H1 (cell line): ENCODE data around the gene GTPBP1. TPM values are rescaled to one million over a fixed set of nuclear protein-coding genes. Genes with fewer than 3 reads are reported as not detected.

Source experiments
- CTCF ChIA-PET: fragments of 300-600 bp; sonication (Branson Sonifier 250); formaldehyde crosslinking; loops from one replicate; lab custom pipeline; 2021; ENCODE audit not compliant: partially characterized antibody; lab: Charles Lee
- POLR2A ChIA-PET: fragments of 300-600 bp; sonication (Branson Sonifier 250); formaldehyde crosslinking; loops from one replicate; lab custom pipeline; 2021; ENCODE audit warnings: inconsistent platforms; ENCODE audit not compliant: partially characterized antibody; lab: Charles Lee
- DNase-seq, 2 experiments: peaks; one replicate each; pipeline versions ENCODE4 v3.0.0 to v3.0.0-alpha.2; 2010 to 2022; ENCODE audit warnings: low spot score in 2 of 2, low read depth in 1 of 2, mixed read lengths in 1 of 2
- FAIRE-seq: peaks from 2 replicates; lab custom pipeline; 2011; peaks lifted over from hg19 to GRCh38; lab: Jason Lieb, UNC
- H2AFZ ChIP-seq: 2 replicates; pipeline ENCODE4 v1.8.1; 2012; ENCODE audit warnings: low read length, inconsistent platforms
- H2AK5ac ChIP-seq: 2 replicates; pipeline ENCODE4 v1.6.1; 2013; ENCODE audit warnings: low read depth, low read length
- H2BK120ac ChIP-seq: replicated peaks from 2 replicates; pipeline ENCODE3; 2013; ENCODE audit warnings: low read depth, low read length, inconsistent platforms
- H2BK12ac ChIP-seq: 2 replicates; pipeline ENCODE4 v1.6.1; 2013; ENCODE audit warnings: low read depth, low read length
- H2BK15ac ChIP-seq: 2 replicates; pipeline ENCODE4 v1.6.1; 2013; ENCODE audit warnings: low read length
- H2BK20ac ChIP-seq: 2 replicates; pipeline ENCODE4 v1.6.1; 2013; ENCODE audit warnings: low read length
- H2BK5ac ChIP-seq: 2 replicates; pipeline ENCODE4 v1.6.1; 2013; ENCODE audit warnings: low read depth, low read length
- H3K14ac ChIP-seq: 2 replicates; pipeline ENCODE4 v1.6.1; 2013; ENCODE audit warnings: inconsistent platforms; ENCODE audit not compliant: insufficient read length
- H3K18ac ChIP-seq: 2 replicates; pipeline ENCODE4 v1.6.1; 2013; ENCODE audit warnings: low read length; ENCODE audit errors: extremely low read depth
- H3K23ac ChIP-seq: 2 replicates; pipeline ENCODE4 v1.6.1; 2013; ENCODE audit warnings: inconsistent platforms; ENCODE audit not compliant: insufficient read length
- H3K23me2 ChIP-seq: 2 replicates; pipeline ENCODE4 v1.6.1; 2013; ENCODE audit warnings: low read depth, low read length
- H3K27ac ChIP-seq: 2 replicates; pipeline ENCODE4 v1.6.1; 2011; ENCODE audit warnings: low read depth, low read length, inconsistent platforms
- H3K27me3 ChIP-seq, 4 experiments: replicated peaks in 1 of 4; 1 replicate in 1 of 4; 2 replicates in 3 of 4; pipeline versions ENCODE4 v1.6.1 to v1.8.1; 2011 to 2013; ENCODE audit warnings: low read length in 3 of 4, mild to moderate bottlenecking in 3 of 4, inconsistent platforms in 2 of 4, mixed read lengths in 2 of 4, moderate library complexity in 1 of 4; ENCODE audit not compliant: control insufficient read depth in 3 of 4, insufficient read depth in 3 of 4; ENCODE audit errors: extremely low read depth in 1 of 4
- H3K36me3 ChIP-seq, 4 experiments: 2 replicates each; pipeline versions ENCODE4 v1.6.1 to v1.8.1; 2011 to 2013; ENCODE audit warnings: mild to moderate bottlenecking in 4 of 4, low read length in 3 of 4, moderate library complexity in 2 of 4, control low read depth in 1 of 4, inconsistent platforms in 1 of 4; ENCODE audit not compliant: insufficient read depth in 4 of 4, control insufficient read depth in 2 of 4
- H3K4ac ChIP-seq: replicated peaks from 2 replicates; pipeline ENCODE3; 2013; ENCODE audit warnings: low read length, low read depth, mixed read lengths, inconsistent platforms; ENCODE audit not compliant: insufficient read length
- H3K4me1 ChIP-seq, 4 experiments: replicated peaks in 1 of 4; 1 replicate in 1 of 4; 2 replicates in 3 of 4; pipeline versions ENCODE4 v1.6.1 to v1.8.1; 2011 to 2013; ENCODE audit warnings: low read length in 3 of 4, inconsistent platforms in 2 of 4, mixed read lengths in 1 of 4; ENCODE audit not compliant: insufficient read depth in 4 of 4, control insufficient read depth in 3 of 4
- H3K4me2 ChIP-seq, 2 experiments: 2 replicates each; pipeline versions ENCODE4 v1.6.1 to v1.8.1; 2011 to 2013; ENCODE audit warnings: low read depth in 2 of 2, low read length in 2 of 2, control low read depth in 1 of 2, inconsistent platforms in 1 of 2, mild to moderate bottlenecking in 1 of 2; ENCODE audit not compliant: insufficient read depth in 1 of 2
- H3K4me3 ChIP-seq, 4 experiments: fragments of 200-600, 300-600 bp in 1 of 4; sonication (generic), shearing (Covaris generic), sonication (Bioruptor Twin) in 1 of 4; 2 replicates each; pipeline versions ENCODE4 v1.5.1 to v1.8.1; 2011 to 2016; ENCODE audit warnings: low read length in 4 of 4, low read depth in 3 of 4, control low read depth in 2 of 4, inconsistent platforms in 2 of 4, mild to moderate bottlenecking in 2 of 4, mixed read lengths in 1 of 4, moderate library complexity in 1 of 4; ENCODE audit not compliant: insufficient read depth in 2 of 4; ENCODE audit errors: extremely low read depth in 1 of 4
- H3K56ac ChIP-seq: replicated peaks from 2 replicates; pipeline ENCODE3; 2013; ENCODE audit warnings: low read depth, mild to moderate bottlenecking, mixed read lengths, low read length, inconsistent platforms; ENCODE audit not compliant: insufficient read length
- H3K79me1 ChIP-seq: 2 replicates; pipeline ENCODE4 v1.6.1; 2013; ENCODE audit warnings: low read depth, low read length, control low read depth
- H3K79me2 ChIP-seq, 2 experiments: 2 replicates each; pipeline versions ENCODE4 v1.6.1 to v1.8.1; 2012 to 2013; ENCODE audit warnings: low read length in 2 of 2, mild to moderate bottlenecking in 2 of 2, inconsistent platforms in 1 of 2; ENCODE audit not compliant: insufficient read depth in 2 of 2, control insufficient read depth in 1 of 2
- H3K9ac ChIP-seq, 4 experiments: replicated peaks in 1 of 4; 1 replicate in 1 of 4; 2 replicates in 3 of 4; pipeline versions ENCODE4 v1.6.1 to v1.8.1; 2011 to 2013; ENCODE audit warnings: low read depth in 3 of 4, low read length in 3 of 4, control low read depth in 2 of 4, mild to moderate bottlenecking in 2 of 4, moderate library complexity in 2 of 4, inconsistent platforms in 1 of 4; ENCODE audit errors: extremely low read depth in 1 of 4
- H3K9me3 ChIP-seq, 2 experiments: 2 replicates each; pipeline versions ENCODE4 v1.6.1 to v1.8.1; 2012 to 2013; ENCODE audit warnings: mild to moderate bottlenecking in 2 of 2, moderate library complexity in 2 of 2, control low read depth in 1 of 2, inconsistent platforms in 1 of 2, low read depth in 1 of 2, low read length in 1 of 2, mixed read lengths in 1 of 2; ENCODE audit not compliant: insufficient read depth in 2 of 2
- H4K20me1 ChIP-seq, 2 experiments: replicated peaks in 1 of 2; 2 replicates each; pipeline versions ENCODE3 to v1.8.1; 2011 to 2013; ENCODE audit warnings: inconsistent platforms in 2 of 2, low read length in 2 of 2, mild to moderate bottlenecking in 1 of 2; ENCODE audit not compliant: insufficient read depth in 2 of 2, control insufficient read depth in 1 of 2
- H4K5ac ChIP-seq: 2 replicates; pipeline ENCODE4 v1.6.1; 2013; ENCODE audit warnings: low read length, low read depth, mixed read lengths, inconsistent platforms; ENCODE audit not compliant: insufficient read length
- H4K8ac ChIP-seq: 2 replicates; pipeline ENCODE4 v1.8.0; 2013; ENCODE audit warnings: mild to moderate bottlenecking, moderate library complexity, low read length, inconsistent platforms; ENCODE audit not compliant: insufficient read depth; ENCODE audit errors: extremely low read depth
- H4K91ac ChIP-seq: replicated peaks from 2 replicates; pipeline ENCODE3; 2013; ENCODE audit warnings: low read length, mixed read lengths, inconsistent platforms; ENCODE audit not compliant: insufficient read length
- CHD1 ChIP-seq: IDR thresholded peaks from 2 replicates; pipeline ENCODE4 v1.6.1; 2012; ENCODE audit warnings: low read depth, low read length, improper control_type of control experiment
- SAP30 ChIP-seq: fragments of 300-600 bp; sonication (generic); IDR thresholded peaks from 2 replicates; pipeline ENCODE4 v1.7.1; 2012; ENCODE audit warnings: low read length, moderate library complexity, mild to moderate bottlenecking, inconsistent platforms; ENCODE audit not compliant: insufficient read depth, insufficient replicate concordance
- WGBS, 2 experiments: shearing (Covaris generic) in 1 of 2; methylation state at CpG; one replicate each; pipeline versions ENCODE4 v1.1.6 to v1.1.7; 2013 to 2015; ENCODE audit warnings: low lambda C conversion rate in 2 of 2, mixed read lengths in 2 of 2, inconsistent platforms in 1 of 2, low coverage in 1 of 2, missing lambda C conversion rate in 1 of 2; ENCODE audit not compliant: insufficient replicate concordance in 2 of 2, insufficient coverage in 1 of 2, insufficient read length in 1 of 2; ENCODE audit errors: extremely low coverage in 1 of 2, missing lambda C conversion rate in 1 of 2; 5-methylcytosine and 5-hydroxymethylcytosine counted together
- polyA plus RNA-seq, 7 experiments: library from polyadenylated mRNA; depleted of rRNA in 3 of 7; stranded (reverse) in 5 of 7; unstranded in 2 of 7; fragments of >200 nt in 5 of 7; fragments of 200-250 nt in 2 of 7; gene quantifications; 1 replicate in 5 of 7; 2 replicates in 1 of 7; 4 replicates in 1 of 7; pipeline versions ENCODE4 v1.2.1 to v1.2.3, GENCODE V29; 2011 to 2013; ENCODE audit warnings: missing spikeins in 2 of 7, mixed read lengths in 2 of 7
- total RNA-seq: library from RNA; stranded (reverse); fragmentation: NEBNext Ultra II Directional; extraction: Animal tissue kit (Norgen Biotek cat#: 25700); gene quantifications from 2 replicates; pipeline ENCODE4 v1.2.1, GENCODE V29; 2021

Gene GTPBP1
- total and polyA plus RNA-seq, 2 of the 8 experiments (the other 6 are each of a cell fraction or from before 2014, with no cell fraction given), result 53.1 to 91.8 TPM

- Histone ChIP-seq H2BK15ac (0 out of 2 replicates have a peak within 1 kb of the TSS, but pooled peaks have one; percentile 85), H3K14ac (no peak within 1 kb of the TSS), H3K36me3 (no peaks in the 10 kb centered on the region; a peak in 2 of 8 replicates), H3K9ac (peak within 1 kb of the TSS; percentile 90 to 94 (median 90)), H3K23ac (no peak within 1 kb of the TSS), H3K23me2 (peaks cover 14% of the 10 kb centered on the region), H2AFZ (peak within 1 kb of the TSS; percentile 9; the same call in 1 of the 2 replicates), H4K91ac (peak within 1 kb of the TSS; percentile 62), H4K5ac (peak within 1 kb of the TSS; percentile 56), H3K18ac (peak within 1 kb of the TSS; percentile 36), H2BK20ac (no peak within 1 kb of the TSS), H3K4me3 (peak within 1 kb of the TSS; percentile 74 to 100 (median 88)), H4K20me1 (peaks cover 0 to 3% of the 10 kb centered on the region in 2 experiments), H3K79me2 (peaks cover 0 to 31% of the 10 kb centered on the region in 2 experiments; a peak in 3 of 4 replicates), H4K8ac (peak within 1 kb of the TSS; percentile 94), H3K4me1 (peaks cover 7 to 19% (median 12%) of the 10 kb centered on the region in 4 experiments; a peak in 6 of 7 replicates), H3K56ac (peak within 1 kb of the TSS; percentile 40), H3K9me3 (no peaks in the 10 kb centered on the region), H3K4me2 (peak within 1 kb of the TSS; percentile 93 to 96), H3K79me1 (peaks cover 2% of the 10 kb centered on the region; the same call in 1 of the 2 replicates), H2BK120ac (no peak within 1 kb of the TSS), H2AK5ac (no peak within 1 kb of the TSS; the same call in 1 of the 2 replicates), H3K27me3 (no peaks in the 10 kb centered on the region), H3K27ac (peak within 1 kb of the TSS; percentile 97), H2BK5ac (peak within 1 kb of the TSS; percentile 75), H2BK12ac (no peak within 1 kb of the TSS; the same call in none of the 2 replicates), H3K4ac (peak within 1 kb of the TSS; percentile 70)
- DNase-seq (peak; percentile 70 to 99), FAIRE-seq (no peak)
- 1% methylated on average over 34 of the region's 94 CpGs; no CpG with 5 or more reads in 1 of the 2 experiments for WGBS, 2 experiments
- ChIA-PET POLR2A (interaction anchor here (13.1 kb wide), 1 partner anchor 18 kb away, joined by 123 read pairs; the partner anchor contains the start of gene TOMM22), CTCF (no interaction called here)
- TF ChIP-seq CHD1 (no peak; the same call in 1 of the 2 replicates), SAP30 (peak; percentile 39)
Observed at GRCh38 chr22:38700789-38701628, 4.7 kb upstream of the GTPBP1 start, which contains the start of gene JOSD1. Gene JOSD1 (minus strand): TSS chr22:38700943. CDS start chr22:38699987, 956 bp downstream.
